ENCODE measurements around the gene SBSN. TPM values are rescaled to one million over a fixed set of nuclear protein-coding genes. Genes with fewer than 3 reads are reported as not detected.

Gene SBSN
- total and polyA plus RNA-seq, 9 of the 15 experiments (the other 6 are each of a cell fraction or from before 2014, with no cell fraction given): 0.05 TPM; not detected in 8

GRCh38 chr19:35556846-35557538, 28.9 kb upstream of the SBSN start:
- H3K27ac ChIP-seq (ENCODE audit: extremely low read depth, low read depth, low read length): no peak overlapping the region
- peak overlapping the region; percentile 85 for H2AFZ ChIP-seq (ENCODE audit: low read depth, low read length)
- H3K4me1 ChIP-seq (replicated peaks in 1 of 2; ENCODE audit: control insufficient read depth in 2 of 2, insufficient read depth in 2 of 2, low read length in 2 of 2): peaks cover 4 to 46% of the 10 kb centered on the region in 2 experiments; a peak in 3 of 5 replicates
- no peak overlapping the region for H3K4me3 ChIP-seq
- in situ Hi-C loops (cut with MboI) (no loop called here), intact Hi-C loops (cut with micrococcal nuclease) (loop anchor here (5.0 kb wide), 3 partner anchors 35 to 375 kb away; partner anchors contain the start of gene ETV2)
- WGBS (ENCODE audit: insufficient coverage, low coverage, missing lambda C conversion rate): 84% methylated on average over 16 of the region's 16 CpGs
- no TSS peak for BruUV-seq (replicated peaks)
- H3K9ac ChIP-seq (ENCODE audit: insufficient read depth in 1 of 2, low read depth in 2 of 2, low read length in 2 of 2): peak overlapping the region in 1 of 2 experiments; percentile 80; a peak in 3 of 4 replicates
- no peak for FAIRE-seq
- ChIA-PET CTCF (ENCODE audit: low intra/inter-chr PET ratio) (interaction anchor here (0.7 kb wide), 1 partner anchor 140 kb away, joined by 3 read pairs; no protein-coding TSS in a partner anchor), POLR2A (interaction anchor here (0.5 to 1.0 kb wide), 3 partner anchors 77 to 370 kb away, joined by 3 read pairs; no protein-coding TSS in a partner anchor)
- ATAC-seq: no peak
- no peaks in the 10 kb centered on the region for H3K79me2 ChIP-seq (ENCODE audit: control insufficient read depth, insufficient read depth, low read length)
- DNase-seq (ENCODE audit: extremely low read depth in 1 of 4, low spot score in 3 of 4): no peak
- peaks cover 23 to 44% of the 10 kb centered on the region in 2 experiments; a peak in 4 of 5 replicates for H3K27me3 ChIP-seq (ENCODE audit: control insufficient read depth in 2 of 2, insufficient read depth in 2 of 2, low read length in 2 of 2)
- H4K20me1 ChIP-seq (replicated peaks; ENCODE audit: control insufficient read depth, insufficient read depth, low read length): peaks cover 7% of the 10 kb centered on the region; the same call in 1 of the 2 replicates
- H3K9me1 ChIP-seq (ENCODE audit: control insufficient read depth, insufficient read depth, low read length): peaks cover 3% of the 10 kb centered on the region
- TF ChIP-seq GTF2A2 (tag; IDR thresholded peaks at IDR 0.05): no peak
- TF ChIP-seq ZNF121 (CRISPR knock-in tag; conservative IDR thresholded peaks at IDR 0.05): peak; percentile 71
- TF ChIP-seq RBM25 (IDR thresholded peaks at IDR 0.05; ENCODE audit: low read depth, low read length, severe bottlenecking): peak; percentile 40
- TF ChIP-seq ZFP36 (IDR thresholded peaks at IDR 0.05; ENCODE audit: low read depth, low read length, partially characterized antibody): peak; percentile 48
- TF ChIP-seq ESRRA (IDR thresholded peaks at IDR 0.05; ENCODE audit: borderline replicate concordance, low read depth): peak; percentile 34; the same call in 1 of the 2 replicates
- TF ChIP-seq BCOR (IDR thresholded peaks at IDR 0.05): peak; percentile 69; the same call in 1 of the 2 replicates
- no peak for TF ChIP-seq MAFK (IDR thresholded peaks at IDR 0.05; ENCODE audit: low read length)
- H3K36me3 ChIP-seq (ENCODE audit: control insufficient read depth, insufficient read depth, low read length): no peaks in the 10 kb centered on the region
- H3K9me3 ChIP-seq (replicated peaks; ENCODE audit: control insufficient read depth, insufficient read depth, low read depth, low read length): no peaks in the 10 kb centered on the region; the same call in 1 of the 2 replicates
- peak overlapping the region; percentile 91 for H3K4me2 ChIP-seq (ENCODE audit: insufficient read depth, low read length)

Measured in K562 (cell line).